Neural progenitor cell (in vitro differentiated cells): ENCODE results near the gene TOR4A. TPM values are rescaled to one million over a fixed set of nuclear protein-coding genes. Genes with fewer than 3 reads are reported as not detected.

ENCODE experiments used
- DNase-seq: peaks from one replicate; pipeline ENCODE4 v3.0.0-alpha.2; 2016; ENCODE audit warnings: low spot score
- H2AFZ ChIP-seq: fragments of 200-600 bp; sonication (generic); replicated peaks from 2 replicates; pipeline ENCODE4 v1.6.1; 2016; ENCODE audit warnings: antibody characterized with exemption
- H3F3A ChIP-seq: fragments of 200-600 bp; sonication (generic); 2 replicates; pipeline ENCODE4 v1.6.1; 2016; ENCODE audit warnings: antibody characterized with exemption, low read depth
- H3K27ac ChIP-seq: fragments of 200-600 bp; sonication (generic); 2 replicates; pipeline ENCODE4 v1.5.1; 2016; ENCODE audit warnings: mild to moderate bottlenecking
- H3K27me3 ChIP-seq: fragments of 200-600 bp; sonication (generic); 2 replicates; pipeline ENCODE4 v1.6.1; 2016; ENCODE audit warnings: mild to moderate bottlenecking, moderate library complexity
- H3K36me3 ChIP-seq: fragments of 200-600 bp; sonication (generic); 2 replicates; pipeline ENCODE4 v1.5.1; 2016
- H3K4me1 ChIP-seq: fragments of 200-600 bp; sonication (generic); 2 replicates; pipeline ENCODE4 v1.6.1; 2016; ENCODE audit warnings: mixed run types
- H3K4me2 ChIP-seq: fragments of 200-600 bp; sonication (generic); 2 replicates; pipeline ENCODE4 v1.6.1; 2016
- H3K4me3 ChIP-seq: fragments of 200-600 bp; sonication (generic); 2 replicates; pipeline ENCODE4 v1.5.1; 2016
- H3K79me2 ChIP-seq: fragments of 200-600 bp; sonication (generic); 2 replicates; pipeline ENCODE4 v1.6.1; 2016; ENCODE audit warnings: low read depth
- H3K9ac ChIP-seq: fragments of 200-600 bp; sonication (generic); 2 replicates; pipeline ENCODE4 v1.6.1; 2016
- H3K9me3 ChIP-seq: fragments of 200-600 bp; sonication (generic); 2 replicates; pipeline ENCODE4 v1.5.1; 2016; ENCODE audit warnings: low read depth
- H4K20me1 ChIP-seq: fragments of 200-600 bp; sonication (generic); 2 replicates; pipeline ENCODE4 v1.6.1; 2016; ENCODE audit warnings: low read depth
- H3K27ac Mint-ChIP-seq: 3 replicates; pipeline ENCODE4 v1.8.0; 2021; ENCODE audit warnings: mixed read lengths
- H3K27me3 Mint-ChIP-seq: 2 replicates; pipeline ENCODE4 v1.8.0; 2022; ENCODE audit warnings: low read depth, mild to moderate bottlenecking, inconsistent platforms, moderate library complexity, mixed read lengths; ENCODE audit not compliant: insufficient read depth
- H3K36me3 Mint-ChIP-seq: 3 replicates; pipeline ENCODE4 v1.8.0; 2021; ENCODE audit warnings: mixed read lengths
- H3K4me1 Mint-ChIP-seq: 3 replicates; pipeline ENCODE4 v1.8.0; 2021; ENCODE audit warnings: mixed read lengths
- H3K4me3 Mint-ChIP-seq: 3 replicates; pipeline ENCODE4 v1.8.0; 2021; ENCODE audit warnings: mild to moderate bottlenecking, moderate library complexity, mixed read lengths
- H3K9me3 Mint-ChIP-seq: 3 replicates; pipeline ENCODE4 v1.8.0; 2020; ENCODE audit warnings: mixed read lengths
- EZH2 ChIP-seq: fragments of 200-600 bp; sonication (generic); IDR thresholded peaks from 2 replicates; pipeline ENCODE4 v1.6.1; 2017; ENCODE audit warnings: antibody characterized with exemption, mild to moderate bottlenecking, moderate library complexity
- EZH2phosphoT487 ChIP-seq: fragments of 200-600 bp; sonication (generic); IDR thresholded peaks from 2 replicates; pipeline ENCODE4 v1.6.1; 2017; ENCODE audit warnings: antibody characterized with exemption
- total RNA-seq: library from RNA; depleted of rRNA; stranded (reverse); fragments of >200 nt; gene quantifications from 2 replicates; pipeline ENCODE4 v1.2.3, GENCODE V29; 2015; ENCODE audit warnings: low replicate concordance
- TF ChIP-seq, protein P1 (sequence below): fragments of 200-600 bp; sonication (generic); IDR thresholded peaks from 2 replicates; pipeline ENCODE4 v1.5.1; 2017; ENCODE audit warnings: antibody characterized with exemption, mild to moderate bottlenecking

TOR4A gene
- total RNA-seq, 1 donor from 2014 or later = 0.39 TPM

- no peaks in the 10 kb centered on the region for H3K9me3 ChIP-seq
- H3K4me2 ChIP-seq = peak overlapping the region; percentile 92
- peak overlapping the region; percentile 46 for H3K4me3 ChIP-seq
- peaks cover 47% of the 10 kb centered on the region for H3K4me1 Mint-ChIP-seq
- no peaks in the 10 kb centered on the region for H3K9me3 Mint-ChIP-seq
- peak; percentile 91 for DNase-seq
- no peak overlapping the region for H2AFZ ChIP-seq
- peaks cover 46% of the 10 kb centered on the region for H4K20me1 ChIP-seq
- H3K27me3 Mint-ChIP-seq = peaks cover 6% of the 10 kb centered on the region
- H3K4me3 Mint-ChIP-seq = peak overlapping the region; percentile 77
- TF ChIP-seq EZH2phosphoT487 = no peak
- TF ChIP-seq EZH2 = peak; percentile 46
- TF ChIP-seq, protein P1, sequence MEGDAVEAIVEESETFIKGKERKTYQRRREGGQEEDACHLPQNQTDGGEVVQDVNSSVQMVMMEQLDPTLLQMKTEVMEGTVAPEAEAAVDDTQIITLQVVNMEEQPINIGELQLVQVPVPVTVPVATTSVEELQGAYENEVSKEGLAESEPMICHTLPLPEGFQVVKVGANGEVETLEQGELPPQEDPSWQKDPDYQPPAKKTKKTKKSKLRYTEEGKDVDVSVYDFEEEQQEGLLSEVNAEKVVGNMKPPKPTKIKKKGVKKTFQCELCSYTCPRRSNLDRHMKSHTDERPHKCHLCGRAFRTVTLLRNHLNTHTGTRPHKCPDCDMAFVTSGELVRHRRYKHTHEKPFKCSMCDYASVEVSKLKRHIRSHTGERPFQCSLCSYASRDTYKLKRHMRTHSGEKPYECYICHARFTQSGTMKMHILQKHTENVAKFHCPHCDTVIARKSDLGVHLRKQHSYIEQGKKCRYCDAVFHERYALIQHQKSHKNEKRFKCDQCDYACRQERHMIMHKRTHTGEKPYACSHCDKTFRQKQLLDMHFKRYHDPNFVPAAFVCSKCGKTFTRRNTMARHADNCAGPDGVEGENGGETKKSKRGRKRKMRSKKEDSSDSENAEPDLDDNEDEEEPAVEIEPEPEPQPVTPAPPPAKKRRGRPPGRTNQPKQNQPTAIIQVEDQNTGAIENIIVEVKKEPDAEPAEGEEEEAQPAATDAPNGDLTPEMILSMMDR = peak; percentile 71
- peaks cover 31% of the 10 kb centered on the region for H3K27me3 ChIP-seq
- peaks cover 18% of the 10 kb centered on the region for H3K79me2 ChIP-seq
- H3K4me1 ChIP-seq = peaks cover 69% of the 10 kb centered on the region
- no peaks in the 10 kb centered on the region for H3K36me3 ChIP-seq
- H3F3A ChIP-seq = peaks cover 63% of the 10 kb centered on the region
- H3K27ac Mint-ChIP-seq = no peak overlapping the region
- H3K36me3 Mint-ChIP-seq = peaks cover 3% of the 10 kb centered on the region
- no peak overlapping the region for H3K9ac ChIP-seq
- H3K27ac ChIP-seq = no peak overlapping the region
These were observed 25.1 kb downstream of the TOR4A start for GRCh38 chr9:137302449-137303150.

DNA sequence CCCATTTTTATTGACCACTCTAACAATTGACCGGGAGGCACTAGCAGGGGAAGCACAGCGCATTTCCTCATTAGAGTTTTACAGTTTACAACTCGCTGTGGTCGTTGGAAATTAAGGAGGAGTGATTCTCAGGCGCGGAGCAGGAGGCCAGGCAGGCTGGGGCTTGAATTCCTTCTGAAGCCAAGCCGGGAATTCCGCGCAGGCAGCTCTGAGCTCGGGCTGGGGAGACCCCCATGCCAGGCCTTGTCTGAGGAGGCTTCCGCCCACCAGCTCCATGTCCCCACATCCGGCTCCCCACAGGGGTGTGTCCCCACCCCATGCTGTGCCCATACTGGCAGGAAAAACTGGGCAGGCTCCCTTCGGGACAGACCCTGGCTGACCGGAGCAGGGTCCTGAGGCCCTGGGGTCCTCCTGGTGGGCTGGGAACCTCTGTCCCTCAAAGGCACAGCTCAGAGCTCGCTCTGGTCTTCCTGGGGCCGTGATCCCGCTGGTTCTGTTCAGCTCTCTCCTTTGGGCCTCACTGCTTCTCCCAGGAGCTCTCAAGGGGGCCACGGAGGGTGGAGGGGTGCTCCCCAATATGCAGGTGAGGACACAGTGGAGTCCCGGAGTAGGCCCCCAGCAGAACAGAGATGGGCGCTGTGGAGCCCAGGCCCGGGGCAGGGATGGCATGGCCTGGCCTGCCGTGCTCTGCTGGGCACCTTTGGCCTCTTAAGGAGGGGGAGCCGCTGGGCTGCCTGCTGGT is 25.8 kb downstream of the TOR4A start:
- TF ChIP-seq EZH2phosphoT487 (no peak), EZH2 (no peak)
- TF ChIP-seq, protein P1 = no peak

DNA sequence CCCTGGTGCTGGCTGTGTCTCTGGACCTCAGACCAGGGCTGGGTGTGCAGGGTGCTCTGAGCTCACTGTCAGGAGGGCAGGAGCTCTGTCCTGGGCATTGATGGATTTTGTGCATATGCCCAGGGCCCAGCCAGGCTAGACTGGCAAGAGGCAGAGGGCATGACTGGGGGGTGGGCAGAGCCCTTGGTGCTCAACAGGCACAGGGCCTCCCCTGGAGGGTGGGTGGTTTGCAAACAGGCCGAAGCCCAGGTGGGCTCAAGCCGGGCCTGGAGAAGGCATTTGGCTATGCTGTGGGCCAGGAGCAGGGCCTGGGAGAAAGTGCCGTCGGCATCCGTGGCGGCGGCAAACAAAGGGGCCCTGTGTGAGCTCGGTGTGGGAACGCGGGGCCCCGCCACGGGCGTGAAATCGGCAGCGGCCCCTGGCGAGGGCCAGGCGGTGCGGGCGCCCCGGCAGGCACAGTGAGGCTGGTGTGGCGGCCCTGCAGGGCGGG is 26.4 kb downstream of the TOR4A start:
- peaks cover 18% of the 10 kb centered on the region for H3K79me2 ChIP-seq
- H3K27me3 Mint-ChIP-seq = peaks cover 6% of the 10 kb centered on the region

More for the DNA sequence above, 25.8 kb downstream of the TOR4A start:
- Mint-ChIP-seq H3K27ac (peak overlapping the region; percentile 42), H3K4me3 (peak overlapping the region; percentile 77), H3K27me3 (peaks cover 6% of the 10 kb centered on the region), H3K36me3 (peaks cover 3% of the 10 kb centered on the region), H3K4me1 (peaks cover 48% of the 10 kb centered on the region), H3K9me3 (no peaks in the 10 kb centered on the region)
- Histone ChIP-seq H3K9me3 (no peaks in the 10 kb centered on the region), H3K9ac (no peak overlapping the region), H2AFZ (no peak overlapping the region), H3K4me2 (peak overlapping the region; percentile 92), H3K27me3 (peaks cover 24% of the 10 kb centered on the region), H3K4me3 (peak overlapping the region; percentile 46), H3K4me1 (peaks cover 71% of the 10 kb centered on the region), H3K79me2 (peaks cover 18% of the 10 kb centered on the region), H3K36me3 (no peaks in the 10 kb centered on the region), H3F3A (peaks cover 56% of the 10 kb centered on the region), H3K27ac (no peak overlapping the region), H4K20me1 (peaks cover 39% of the 10 kb centered on the region)
- DNase-seq = peak; percentile 70

More for the DNA sequence above, 26.4 kb downstream of the TOR4A start:
- Histone ChIP-seq H3K4me2 (no peak overlapping the region), H3K27me3 (peaks cover 17% of the 10 kb centered on the region), H3K4me3 (no peak overlapping the region), H2AFZ (no peak overlapping the region), H3K4me1 (peaks cover 65% of the 10 kb centered on the region), H3F3A (peaks cover 50% of the 10 kb centered on the region), H3K9me3 (no peaks in the 10 kb centered on the region), H3K27ac (no peak overlapping the region), H3K36me3 (no peaks in the 10 kb centered on the region), H4K20me1 (peaks cover 33% of the 10 kb centered on the region), H3K9ac (no peak overlapping the region)
- peaks cover 49% of the 10 kb centered on the region for H3K4me1 Mint-ChIP-seq
- peaks cover 3% of the 10 kb centered on the region for H3K36me3 Mint-ChIP-seq
- H3K27ac Mint-ChIP-seq = peak overlapping the region; percentile 42
- DNase-seq = peak; percentile 25
- peak overlapping the region; percentile 30 for H3K4me3 Mint-ChIP-seq
- H3K9me3 Mint-ChIP-seq = no peaks in the 10 kb centered on the region
- TF ChIP-seq EZH2 (no peak), EZH2phosphoT487 (no peak)
- TF ChIP-seq, protein P1 = no peak
